Epidermal melanocyte (primary cell): ENCODE measurements around the gene TNRC6A.
"Not testable (repeated sequence)": the region's sequence is repeated elsewhere in the genome, so short reads cannot be mapped to it uniquely, and the experiment has no call there.

Experiments
- DNase-seq: peaks from one replicate; pipeline ENCODE4 v3.0.0; 2011; ENCODE audit warnings: low spot score; ENCODE audit not compliant: insufficient read length

TNRC6A gene

DNA sequence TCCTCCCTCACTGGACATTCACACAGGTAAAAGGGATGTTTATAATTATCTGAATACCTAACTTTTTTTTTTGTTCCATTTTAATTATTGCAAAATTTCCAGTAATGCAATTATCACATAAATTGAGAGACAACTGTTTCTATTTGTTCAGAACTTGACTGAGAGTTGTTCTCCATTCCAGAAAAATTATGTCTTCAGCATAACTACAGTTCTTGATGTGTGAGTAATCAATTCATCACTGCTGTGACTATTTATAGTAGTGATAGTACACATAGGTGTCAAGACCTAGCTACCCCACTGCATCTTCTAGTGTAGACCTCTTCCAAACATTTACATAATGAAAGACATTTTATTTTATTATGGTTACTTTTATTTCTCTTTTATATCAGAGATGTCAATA, 5.8 kb upstream of the TNRC6A start:
- no peak for DNase-seq

DNA sequence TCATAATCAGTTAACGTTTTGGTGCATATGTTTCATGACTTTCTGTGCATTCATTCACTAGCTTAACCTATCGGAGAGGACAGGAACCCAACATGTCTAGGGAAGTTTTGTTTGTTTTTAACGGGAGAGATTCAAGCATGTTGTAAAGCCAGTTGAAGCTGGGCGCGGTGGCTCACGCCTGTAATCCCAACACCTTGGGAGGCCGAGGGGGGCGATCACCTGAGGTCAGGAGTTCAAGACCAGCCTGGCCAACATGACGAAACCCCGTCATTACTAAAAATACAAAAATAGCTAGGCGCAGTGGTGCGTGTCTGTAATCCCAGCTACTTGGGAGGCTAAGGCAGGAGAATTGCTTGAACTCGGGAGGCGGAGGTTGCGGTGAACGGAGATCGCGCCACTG, 1.4 kb upstream of the TNRC6A start:
- DNase-seq: no peak

DNA sequence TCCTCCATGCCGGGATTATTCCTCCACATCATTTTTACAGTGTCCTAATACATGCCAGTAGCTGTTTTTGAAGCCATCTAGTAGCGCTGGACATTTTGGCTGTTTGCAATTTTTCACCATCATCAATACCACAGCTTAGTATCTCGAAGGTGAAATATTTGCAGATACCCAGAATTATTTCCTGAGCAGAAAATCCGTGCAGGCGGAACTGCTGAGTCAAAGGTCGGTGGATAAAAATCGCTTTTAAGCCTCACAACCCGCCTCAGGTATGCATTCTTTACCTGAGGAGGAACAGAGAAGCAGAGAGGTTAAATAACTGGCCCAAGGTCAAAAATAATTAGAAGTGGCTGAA, 584 bp upstream of the TNRC6A start:
- DNase-seq: no peak

DNA sequence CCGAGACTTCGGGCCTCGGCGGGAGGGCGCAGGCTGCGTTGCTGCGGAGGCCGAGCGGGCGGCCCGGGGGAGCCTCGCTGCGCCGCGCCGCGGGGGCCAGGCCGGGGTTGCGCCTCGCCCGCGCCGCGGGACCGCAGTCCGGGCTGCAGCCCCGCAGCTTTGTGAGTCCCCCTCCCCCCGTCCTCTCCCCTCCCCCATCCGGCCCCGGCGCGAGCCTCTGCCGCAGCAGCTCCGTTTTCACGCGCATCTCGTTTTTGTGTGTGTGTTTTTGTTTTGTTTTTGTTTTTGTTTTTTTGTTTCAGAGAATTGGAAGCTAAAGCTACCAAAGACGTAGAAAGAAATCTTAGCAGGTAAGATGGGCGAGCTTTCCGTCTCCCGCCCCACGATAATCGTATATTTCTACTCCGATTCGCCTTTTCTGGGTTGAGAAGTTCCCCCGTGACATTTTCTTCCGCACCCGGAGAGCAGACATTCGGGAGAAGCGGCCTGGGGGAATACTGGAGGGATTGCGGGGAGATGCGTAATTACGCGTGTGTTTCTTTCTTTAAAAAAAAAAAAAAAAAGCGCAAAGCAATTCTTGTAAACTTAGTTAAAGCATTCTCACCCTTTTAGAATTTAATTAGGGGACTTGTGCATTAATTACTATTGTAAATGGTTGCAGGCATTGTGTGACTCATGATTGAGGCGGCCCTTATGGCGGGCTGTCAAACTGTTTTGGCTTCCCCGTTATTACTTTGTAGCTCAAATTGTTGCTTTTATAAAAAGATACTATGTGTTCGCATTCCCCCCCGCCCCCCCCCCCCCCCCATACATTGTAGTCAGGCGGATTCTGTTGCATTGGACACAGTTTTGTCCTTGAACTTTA, 732 bp downstream of the TNRC6A start:
- DNase-seq: peak; percentile 33

DNA sequence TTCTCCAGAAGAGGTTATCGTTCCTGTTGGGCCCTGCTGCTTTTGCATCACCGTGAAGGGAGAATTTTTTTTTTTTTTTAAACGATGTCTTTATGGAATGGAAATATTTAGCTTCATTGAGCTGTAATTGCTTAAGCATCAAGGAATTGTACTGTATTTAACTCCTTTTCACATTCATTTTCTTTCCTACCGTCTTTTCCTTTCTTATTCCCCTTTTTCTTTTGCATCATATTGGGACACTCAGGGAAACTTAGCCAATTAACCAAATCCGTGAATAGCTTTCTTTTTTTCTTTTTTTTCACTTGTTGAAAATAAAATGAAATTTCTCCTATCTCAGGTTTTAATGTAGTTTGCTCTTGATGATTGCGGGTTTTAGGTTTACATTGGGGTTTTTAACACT, 1.5 kb downstream of the TNRC6A start:
- DNase-seq: no peak

DNA sequence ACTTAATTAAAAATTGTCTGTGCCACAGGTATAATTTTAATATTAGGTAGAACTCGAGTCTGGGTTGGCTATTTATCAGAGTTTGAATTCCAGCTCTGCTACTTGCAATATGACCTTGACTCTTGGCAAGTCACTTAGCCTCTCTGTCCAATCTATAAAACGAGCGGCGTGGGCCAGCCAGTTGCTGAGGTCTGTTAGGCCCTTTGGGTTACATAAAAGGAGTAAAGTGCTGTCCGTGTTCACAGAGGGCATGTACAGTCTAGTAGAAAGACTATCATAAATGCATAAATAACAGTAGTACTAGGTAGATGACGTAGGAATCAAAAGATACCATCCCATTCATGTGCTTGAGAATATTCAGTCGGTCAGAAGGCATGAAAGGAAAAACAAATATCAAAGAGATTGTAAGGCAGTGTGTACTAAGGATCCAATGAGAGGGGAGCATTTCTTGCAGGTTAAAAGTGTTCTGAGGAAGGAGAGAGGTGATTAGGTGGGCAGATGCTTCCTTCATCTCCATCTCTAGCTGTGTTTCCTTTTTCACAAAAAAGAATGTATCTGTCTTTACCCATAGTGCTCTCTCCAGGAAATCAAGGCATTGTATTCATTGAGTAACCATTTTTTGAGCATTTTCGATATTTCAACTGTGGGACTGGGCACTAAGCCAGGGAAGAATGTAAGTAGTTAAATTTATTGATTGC, 2.4 kb downstream of the TNRC6A start:
- no peak for DNase-seq

DNA sequence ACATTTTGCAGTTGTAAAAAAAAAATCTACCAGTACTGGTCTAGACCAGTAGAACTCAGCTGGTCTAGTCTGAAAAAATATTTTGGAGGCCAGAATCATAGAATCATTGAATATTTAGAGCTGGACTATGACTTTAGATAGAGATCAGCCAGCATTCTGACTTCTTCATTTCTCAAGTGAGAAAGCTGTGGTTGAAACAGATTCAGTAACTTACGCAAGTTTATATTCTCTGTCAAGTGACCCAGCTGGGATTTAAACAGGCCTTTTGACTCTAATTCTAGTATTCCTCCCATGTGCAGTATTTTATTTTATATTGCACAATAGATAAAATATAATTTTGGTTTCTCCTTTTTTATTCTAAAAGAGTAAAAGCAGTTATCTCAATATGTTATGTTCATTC, 4.9 kb downstream of the TNRC6A start:
- DNase-seq: no peak

DNA sequence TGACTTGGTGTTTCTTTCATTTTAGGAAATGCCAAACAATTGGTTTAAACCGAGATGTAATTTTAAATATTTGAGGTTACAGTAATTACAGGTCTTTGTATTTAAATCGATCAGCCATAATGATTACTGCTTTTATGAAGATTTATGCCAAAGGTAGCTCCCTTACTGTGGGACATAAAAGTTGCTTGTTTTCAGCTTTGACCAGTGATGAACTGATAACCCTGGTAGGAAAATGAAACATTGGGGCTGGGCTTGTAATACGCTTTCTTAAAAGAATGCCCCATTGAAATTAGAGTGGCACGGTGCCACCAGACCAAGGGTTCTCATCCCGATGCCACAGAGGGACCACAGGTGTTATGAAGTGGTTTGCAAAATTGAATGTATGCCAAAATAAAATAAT, 7.3 kb downstream of the TNRC6A start:
- DNase-seq: no peak

DNA sequence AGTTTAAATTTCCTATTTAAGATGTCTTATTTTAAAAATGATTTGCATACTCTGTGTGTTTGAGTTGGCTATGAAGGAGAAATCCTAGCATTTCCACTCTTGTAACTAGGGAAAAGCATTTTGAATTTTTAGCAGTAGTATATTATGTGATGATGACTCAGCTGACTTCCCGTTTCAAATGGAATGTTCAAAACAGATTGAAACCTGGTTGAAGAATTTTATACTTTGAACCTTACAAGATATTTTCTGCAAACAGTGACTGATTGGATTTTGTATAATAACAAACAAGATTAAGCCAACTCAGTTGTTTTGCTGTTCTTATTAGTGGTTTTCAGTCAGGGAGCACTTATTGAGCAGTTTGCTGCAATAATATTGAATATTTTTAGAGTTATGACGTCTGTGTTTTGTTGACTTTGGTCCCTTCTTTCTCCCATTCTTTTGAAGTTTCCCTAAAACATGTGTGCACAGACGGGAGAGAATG, 8.0 kb downstream of the TNRC6A start:
- no peak for DNase-seq

DNA sequence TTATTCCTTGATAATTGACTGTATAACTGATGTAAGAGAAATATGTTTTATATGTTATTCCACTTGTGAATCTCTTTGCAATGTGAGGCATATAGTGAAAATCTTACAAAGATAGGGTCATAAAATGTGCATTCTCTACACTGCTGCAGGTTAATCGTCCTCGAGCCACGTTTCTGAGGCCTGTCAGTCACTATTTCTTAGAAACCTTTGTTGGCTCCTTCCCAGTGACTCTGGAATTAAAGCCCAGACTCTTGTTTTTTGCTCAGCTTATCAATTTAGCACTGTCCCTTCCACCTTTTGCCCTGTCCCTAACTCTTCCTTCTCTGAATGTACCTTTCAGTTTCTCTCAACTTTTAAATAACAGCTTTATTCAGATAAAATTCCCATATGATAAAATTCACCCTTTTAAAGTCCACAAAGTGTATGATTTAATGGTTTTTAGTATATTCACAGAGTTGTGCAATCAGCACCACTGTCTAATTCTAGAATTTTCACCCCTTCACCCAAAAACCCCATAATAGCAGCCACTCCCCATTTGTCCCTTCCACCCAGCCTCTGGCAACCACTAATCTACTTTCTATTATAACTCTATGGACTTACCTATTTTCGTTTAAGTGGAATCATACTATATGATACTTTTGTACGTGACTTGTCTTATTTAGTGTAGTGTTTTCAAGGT, 8.6 kb downstream of the TNRC6A start:
- no peak for DNase-seq

DNA sequence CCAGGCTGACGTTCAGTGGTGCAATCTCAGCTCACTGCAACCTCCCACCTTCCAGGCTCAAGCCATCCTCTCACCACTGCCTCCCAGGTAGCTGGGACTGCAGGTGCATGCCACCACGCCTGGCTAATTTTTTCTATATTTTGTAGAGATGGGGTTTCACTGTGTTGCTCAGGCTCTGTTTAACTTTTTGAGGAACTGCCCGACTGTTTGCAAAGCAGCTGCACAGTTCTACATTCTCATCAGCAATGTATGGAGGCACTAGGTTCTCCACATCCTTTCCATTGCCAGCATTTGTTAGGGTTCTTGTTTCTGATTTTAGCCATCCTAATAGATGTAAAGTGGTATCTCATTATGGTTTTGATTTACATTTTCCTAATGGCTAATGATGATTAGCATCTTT, 9.4 kb downstream of the TNRC6A start:
- no peak for DNase-seq

DNA sequence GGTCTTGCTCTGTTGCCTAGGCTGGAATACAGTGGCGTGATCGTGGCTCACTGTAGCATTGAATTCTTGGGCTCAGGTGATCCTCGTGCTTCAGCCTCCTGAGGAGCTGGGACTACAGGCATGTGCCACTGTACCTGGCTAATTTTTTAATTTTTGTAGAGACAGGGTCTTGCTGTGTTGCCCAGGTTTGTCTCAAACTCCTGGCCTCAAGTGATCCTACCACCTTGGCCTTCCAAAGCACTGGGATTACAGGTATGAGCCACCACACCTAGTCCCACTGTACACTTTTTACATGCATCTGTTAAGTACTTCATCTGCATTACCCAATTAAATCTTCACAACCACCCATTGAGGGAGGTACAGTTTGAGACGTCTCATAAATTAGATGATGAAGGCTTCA, 12.4 kb downstream of the TNRC6A start:
- no peak for DNase-seq

DNA sequence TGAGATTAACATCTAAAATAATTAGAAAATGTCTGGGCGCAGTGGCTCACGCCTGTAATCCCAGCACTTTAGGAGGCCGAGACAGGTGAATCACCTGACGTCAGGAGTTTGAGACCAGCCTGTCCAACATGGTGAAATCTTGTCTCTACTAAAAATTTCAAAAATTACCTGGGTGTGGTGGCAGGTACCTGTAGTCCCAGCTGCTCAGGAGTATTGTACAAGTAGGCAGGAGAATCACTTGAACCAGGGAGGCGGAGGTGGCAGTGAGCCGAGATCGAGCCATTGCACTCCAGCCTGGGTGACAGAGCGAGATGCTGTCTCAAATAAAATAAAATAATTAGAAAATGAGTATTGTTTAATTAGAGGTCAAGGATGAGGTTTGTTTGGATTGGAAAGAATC, 13.2 kb downstream of the TNRC6A start:
- DNase-seq: not testable (repeated sequence)

DNA sequence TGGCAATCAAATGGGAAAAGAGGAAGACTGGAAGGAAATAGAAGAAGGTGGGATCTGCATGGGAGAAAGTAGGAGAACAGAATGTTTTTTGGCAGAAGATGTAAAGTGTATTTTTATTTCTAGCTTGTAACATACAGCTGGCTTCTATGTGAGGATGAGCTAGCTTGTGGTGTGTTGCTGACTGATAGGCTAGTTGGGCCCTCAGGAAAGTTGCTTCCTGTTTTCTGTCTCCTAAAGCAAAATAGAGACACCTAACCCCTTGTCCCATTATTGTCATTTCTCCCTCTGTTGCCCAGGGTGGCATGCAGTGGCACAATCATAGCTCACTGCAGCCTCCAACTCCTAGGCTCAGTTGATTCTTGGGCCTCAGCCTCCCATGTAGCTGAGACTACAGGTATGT, 15.9 kb downstream of the TNRC6A start:
- DNase-seq: no peak

DNA sequence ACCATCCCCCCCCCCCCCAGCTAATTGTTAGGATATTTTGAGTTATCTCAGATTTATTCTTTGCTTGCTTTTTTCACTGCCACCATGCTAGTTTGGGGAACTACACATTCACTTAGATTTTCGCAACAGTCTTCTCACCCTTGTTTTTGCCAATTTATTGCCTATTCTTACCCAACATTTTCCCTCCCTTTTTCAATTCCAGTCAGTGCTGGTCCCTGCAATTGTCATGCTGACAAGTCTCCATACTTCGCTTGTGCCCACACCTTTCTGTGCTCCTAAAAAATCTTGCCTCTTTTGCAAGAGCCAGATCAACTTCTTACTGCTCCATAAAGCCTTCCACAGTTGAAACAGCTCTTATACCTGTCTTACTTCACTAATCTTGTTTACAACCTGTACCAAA, 16.3 kb downstream of the TNRC6A start:
- DNase-seq: no peak

DNA sequence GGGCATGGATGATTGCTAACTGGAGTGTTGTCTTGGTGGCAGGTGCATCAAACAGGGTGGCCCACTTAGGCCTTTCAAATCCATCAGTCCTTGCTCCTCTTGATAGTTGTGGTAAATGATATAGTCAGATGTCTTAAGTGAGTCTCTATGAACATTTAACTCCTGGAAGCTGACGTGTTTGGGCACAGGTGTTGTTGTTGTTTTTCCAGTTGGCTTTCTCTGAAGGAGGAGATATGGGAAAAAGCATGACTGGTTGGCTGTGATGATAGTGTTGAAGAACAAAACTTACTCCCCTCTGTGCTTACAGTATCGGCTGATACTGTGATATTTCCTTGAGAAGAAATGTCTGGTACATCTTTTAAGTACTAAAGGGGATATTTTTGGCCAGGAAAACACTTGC, 18.0 kb downstream of the TNRC6A start:
- no peak for DNase-seq

DNA sequence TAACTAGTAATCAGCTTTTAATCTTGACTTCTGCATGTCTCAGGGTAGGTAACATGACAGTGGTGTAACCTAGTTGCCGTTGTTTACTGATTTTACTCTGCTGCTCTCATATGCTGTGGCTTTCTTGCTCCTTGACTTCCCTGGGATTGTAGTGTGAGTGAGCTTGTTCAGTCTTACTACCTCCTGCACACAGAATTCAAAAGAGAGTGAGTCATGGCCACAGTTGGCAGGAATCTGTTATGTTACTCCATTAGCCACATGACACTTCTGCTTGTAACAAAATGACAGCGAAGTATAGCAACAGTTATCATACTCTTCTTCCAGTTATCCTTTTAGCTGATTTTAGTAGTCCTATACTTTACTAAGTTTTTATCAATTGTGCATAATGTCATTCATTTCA, 18.8 kb downstream of the TNRC6A start:
- DNase-seq: peak; percentile 35

DNA sequence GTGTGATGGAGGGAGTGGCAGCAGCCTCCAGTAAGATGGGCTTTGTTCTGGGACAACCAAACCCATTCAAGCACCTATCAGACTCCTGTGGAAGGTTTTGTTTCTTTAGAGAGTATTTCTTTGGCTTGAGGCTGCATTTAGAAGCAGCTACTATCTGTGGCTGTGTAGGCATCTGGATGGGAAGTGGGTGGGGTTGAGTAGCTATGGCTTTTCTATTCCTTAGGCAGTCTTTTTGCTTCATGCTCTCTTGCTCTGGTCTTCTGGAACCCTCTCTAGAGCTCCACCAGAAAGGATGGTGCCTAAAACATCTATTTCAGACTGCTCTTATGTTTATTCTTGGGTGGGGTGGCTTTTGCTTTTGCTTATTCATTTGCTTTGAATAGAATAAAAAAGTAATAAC, 19.9 kb downstream of the TNRC6A start:
- DNase-seq: no peak

DNA sequence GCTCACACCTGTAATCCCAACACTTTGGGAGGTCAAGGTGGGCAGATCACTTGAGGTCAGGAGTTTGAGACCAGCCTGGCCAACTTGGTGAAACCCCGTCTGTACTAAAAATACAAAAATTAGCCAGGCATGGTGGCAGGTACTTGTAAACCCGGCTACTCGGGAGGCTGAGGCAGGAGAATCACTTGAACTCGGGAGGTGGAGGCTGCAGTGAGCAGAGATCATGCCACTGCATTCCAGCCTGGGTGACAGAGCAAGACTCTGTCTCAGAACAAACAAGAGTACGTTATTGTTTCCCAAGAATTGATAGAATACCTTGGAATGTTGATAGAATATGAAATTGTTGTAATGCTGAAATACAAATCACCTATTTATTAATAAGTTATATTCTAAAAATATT, 20.4 kb downstream of the TNRC6A start:
- not testable (repeated sequence) for DNase-seq

DNA sequence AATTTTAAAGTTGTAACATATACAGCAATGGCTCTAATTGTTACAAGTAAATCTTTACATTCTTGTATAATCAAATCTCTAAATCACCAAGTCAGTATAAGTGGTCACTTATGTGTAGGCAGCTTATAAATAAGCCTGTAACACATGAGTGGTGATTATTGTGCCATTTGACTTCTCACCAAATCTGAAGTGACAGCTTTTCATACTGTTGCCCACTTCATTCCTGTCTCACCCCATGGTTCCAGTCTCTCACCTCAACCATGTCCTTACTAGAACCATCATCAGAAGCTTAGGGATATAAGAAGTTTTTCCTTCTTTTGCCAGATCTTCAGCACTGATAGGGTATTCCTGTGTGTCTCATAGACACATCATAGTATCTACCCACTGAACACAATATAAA, 23.5 kb downstream of the TNRC6A start:
- DNase-seq: no peak

DNA sequence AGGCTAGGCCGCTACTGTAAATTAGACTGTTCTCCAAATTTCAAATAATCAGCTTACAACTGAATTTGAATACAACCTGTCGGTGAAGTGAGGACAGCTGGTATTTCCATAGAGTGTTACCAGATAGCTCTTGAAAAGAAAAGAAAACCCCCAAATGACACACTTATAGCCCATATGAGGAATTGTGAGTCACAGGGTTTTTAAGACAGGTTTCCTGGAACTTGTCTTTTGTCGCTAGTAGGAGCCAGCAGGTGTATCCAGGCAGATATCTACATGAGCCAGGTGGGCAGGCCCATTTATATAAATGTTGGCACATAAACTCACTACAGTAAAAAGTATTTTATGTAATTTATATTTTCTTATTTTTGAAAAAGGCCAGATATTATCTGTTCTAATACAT, 24.0 kb downstream of the TNRC6A start:
- no peak for DNase-seq

DNA sequence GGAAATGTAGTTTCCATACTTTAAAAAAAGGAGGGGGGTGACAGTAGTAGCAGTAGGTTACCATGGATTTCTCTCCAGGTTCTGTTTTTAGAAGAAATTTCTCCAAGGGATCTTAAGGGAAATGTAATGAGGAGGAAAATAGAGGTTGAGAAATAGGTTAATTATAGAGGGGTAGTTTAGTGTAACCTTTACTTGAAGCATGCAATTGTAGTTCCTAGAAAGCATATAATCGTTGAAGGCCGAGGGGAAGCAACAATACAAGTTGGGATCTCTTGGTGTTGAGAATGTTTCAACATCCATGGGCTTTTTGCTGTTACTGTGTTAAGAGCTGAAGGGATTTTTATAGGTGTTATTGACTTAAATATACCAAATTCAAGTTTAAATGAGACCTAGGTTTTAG, 25.1 kb downstream of the TNRC6A start:
- DNase-seq: no peak
